NT2/D1 (cell line): ENCODE measurements around the gene BUD13.

Experiments used
- SUZ12 ChIP-seq: IDR thresholded peaks from 2 replicates; pipeline ENCODE4 v1.6.1; 2011; ENCODE audit not compliant: insufficient read length, insufficient read depth; ENCODE audit errors: extremely low read depth
- YY1 ChIP-seq: IDR thresholded peaks from 2 replicates; pipeline ENCODE4 v1.6.1; 2011; ENCODE audit not compliant: insufficient read length, insufficient read depth
- ZNF274 ChIP-seq: IDR thresholded peaks from 2 replicates; pipeline ENCODE4 v1.6.1; 2011; ENCODE audit warnings: mild to moderate bottlenecking, low read depth, low read length

- TF ChIP-seq ZNF274 (no peak), YY1 (no peak), SUZ12 (no peak)
These were observed 19.5 kb upstream of the BUD13 start for GRCh38 chr11:116792144-116792868.
